GM12874 (cell line): ENCODE measurements around the gene KRT38.

Experiments used
- CTCF ChIP-seq: IDR thresholded peaks from 2 replicates; pipeline ENCODE4 v1.5.1; 2011; ENCODE audit warnings: low read depth, mild to moderate bottlenecking, control low read depth, low read length, moderate library complexity; ENCODE audit not compliant: insufficient read depth

Gene KRT38

GRCh38 chr17:41456204-41456603 is 15.4 kb upstream of the KRT38 start:
- TF ChIP-seq CTCF: no peak

GRCh38 chr17:41455236-41455635 is 14.5 kb upstream of the KRT38 start:
- TF ChIP-seq CTCF: no peak

- no peak for TF ChIP-seq CTCF
Observed at GRCh38 chr17:41453066-41453465, 12.3 kb upstream of the KRT38 start.

- TF ChIP-seq CTCF: no peak
Observed at GRCh38 chr17:41452281-41452680, 11.5 kb upstream of the KRT38 start.

- TF ChIP-seq CTCF: no peak
Observed at GRCh38 chr17:41451154-41451728, 10.5 kb upstream of the KRT38 start.

- TF ChIP-seq CTCF: no peak
Observed at GRCh38 chr17:41449008-41449407, 8.2 kb upstream of the KRT38 start.

GRCh38 chr17:41448506-41448905 is 7.7 kb upstream of the KRT38 start:
- TF ChIP-seq CTCF: no peak
